Ammon's horn (tissue), 1 donor: Measurements from ENCODE around the gene SFMBT1.
"Not testable (repeated sequence)": the region's sequence is repeated elsewhere in the genome, so short reads cannot be mapped to it uniquely, and the experiment has no call there.

Source experiments
- DNase-seq: peaks from one replicate; pipeline ENCODE4 v3.0.0-alpha.2; 2016; ENCODE audit warnings: low spot score

The SFMBT1 gene

GRCh38 chr3:53073553-53074365 is 27.9 kb upstream of the SFMBT1 start:
- no peak for DNase-seq

GRCh38 chr3:53072653-53073552 is 27.0 kb upstream of the SFMBT1 start:
- peak; percentile 90 for DNase-seq

DNA sequence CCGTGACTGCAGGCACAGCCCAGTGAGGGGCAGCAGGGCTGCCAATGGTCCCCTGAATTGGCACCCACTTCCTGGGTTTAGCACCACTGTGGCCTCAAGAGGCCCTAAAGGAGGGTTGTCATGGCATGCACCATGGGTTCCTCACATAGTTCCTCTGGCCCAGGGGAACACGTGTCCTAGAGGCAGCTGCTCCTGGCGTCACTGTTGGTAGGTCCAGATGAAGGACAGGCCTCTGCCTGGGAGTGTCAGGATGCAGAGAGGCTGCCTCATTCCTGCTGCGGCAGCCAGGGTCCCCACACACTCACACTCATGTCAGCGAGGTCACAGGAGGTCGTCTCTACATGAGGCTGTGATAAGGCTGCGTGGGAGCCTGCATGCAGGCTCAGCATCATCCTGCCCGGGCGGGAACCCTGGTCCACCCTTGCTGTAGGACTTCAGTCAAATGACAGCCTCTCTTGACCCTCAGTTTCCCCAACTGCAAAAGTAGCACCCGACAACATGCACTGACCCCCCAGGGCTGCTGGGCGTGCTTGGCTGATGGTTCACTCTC is 26.1 kb upstream of the SFMBT1 start:
- DNase-seq = no peak

- no peak for DNase-seq
Observed at GRCh38 chr3:53069422-53070068, 23.7 kb upstream of the SFMBT1 start.

- DNase-seq = no peak
Observed at GRCh38 chr3:53068176-53068575, 22.3 kb upstream of the SFMBT1 start.

GRCh38 chr3:53067567-53067966 is 21.7 kb upstream of the SFMBT1 start:
- no peak for DNase-seq

- no peak for DNase-seq
Observed at GRCh38 chr3:53065841-53066480, 20.1 kb upstream of the SFMBT1 start.

DNA sequence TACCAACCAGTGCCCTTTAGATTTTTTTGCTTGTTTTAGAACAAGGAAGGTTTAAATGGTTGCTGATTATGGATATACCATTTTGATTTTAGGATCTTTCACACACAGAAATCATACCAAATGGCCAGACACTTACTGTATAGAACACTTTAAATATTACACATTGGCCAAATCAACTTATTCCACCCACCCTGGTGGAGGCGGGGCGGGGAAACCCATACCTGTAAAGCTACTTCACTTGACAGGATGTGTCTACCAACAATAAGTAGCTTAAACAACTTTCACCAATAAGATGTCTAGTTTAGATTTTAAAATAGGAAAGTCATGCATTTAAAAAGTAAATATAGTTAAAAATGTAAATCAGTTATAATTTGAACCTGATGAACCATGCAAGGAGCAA is 17.0 kb upstream of the SFMBT1 start:
- DNase-seq = no peak

DNA sequence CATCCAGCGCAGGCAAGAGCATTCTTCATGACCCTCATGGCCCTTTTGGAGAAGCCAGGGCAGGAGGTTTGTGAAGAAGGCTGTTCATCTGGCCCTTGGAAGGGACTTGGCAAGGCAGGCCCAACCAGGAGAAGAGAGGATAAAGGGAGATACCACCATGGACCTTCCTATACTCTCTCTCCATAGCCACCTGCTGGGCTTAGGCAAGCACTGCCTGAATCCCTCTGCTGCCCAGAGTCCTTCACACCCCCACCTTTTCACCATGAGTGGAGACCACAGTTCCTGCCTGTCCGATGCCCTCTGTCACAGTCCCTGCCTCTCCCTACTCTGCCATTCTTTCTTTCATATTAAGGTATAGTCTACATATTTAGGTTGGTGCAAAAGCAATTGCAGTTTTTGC is 10.6 kb upstream of the SFMBT1 start:
- no peak for DNase-seq

- DNase-seq = not testable (repeated sequence)
Observed at GRCh38 chr3:53054233-53054632, 8.4 kb upstream of the SFMBT1 start.

DNA sequence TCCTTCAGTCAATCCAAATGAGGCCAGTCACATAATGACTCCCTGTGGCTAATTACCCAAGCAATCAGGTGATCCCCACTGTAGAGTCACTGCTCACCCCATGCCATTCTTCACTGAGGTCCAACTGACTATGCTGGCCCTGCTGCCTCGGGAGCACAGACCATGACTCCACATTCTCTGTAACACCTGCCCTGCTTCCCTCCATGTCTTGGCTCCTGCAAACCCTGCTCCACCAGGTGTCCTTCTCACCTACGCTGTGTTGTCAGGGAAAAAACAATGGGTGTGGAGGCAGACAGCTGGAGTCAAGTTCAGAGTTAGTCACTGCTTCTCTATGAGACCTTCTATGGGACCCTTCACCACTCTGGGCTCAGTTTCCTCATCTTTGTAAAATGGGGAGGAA is 6.1 kb upstream of the SFMBT1 start:
- no peak for DNase-seq

GRCh38 chr3:53049987-53050386 is 4.1 kb upstream of the SFMBT1 start:
- no peak for DNase-seq

GRCh38 chr3:53046171-53047170 is 598 bp upstream of the SFMBT1 start:
- peak; percentile 41 for DNase-seq

DNA sequence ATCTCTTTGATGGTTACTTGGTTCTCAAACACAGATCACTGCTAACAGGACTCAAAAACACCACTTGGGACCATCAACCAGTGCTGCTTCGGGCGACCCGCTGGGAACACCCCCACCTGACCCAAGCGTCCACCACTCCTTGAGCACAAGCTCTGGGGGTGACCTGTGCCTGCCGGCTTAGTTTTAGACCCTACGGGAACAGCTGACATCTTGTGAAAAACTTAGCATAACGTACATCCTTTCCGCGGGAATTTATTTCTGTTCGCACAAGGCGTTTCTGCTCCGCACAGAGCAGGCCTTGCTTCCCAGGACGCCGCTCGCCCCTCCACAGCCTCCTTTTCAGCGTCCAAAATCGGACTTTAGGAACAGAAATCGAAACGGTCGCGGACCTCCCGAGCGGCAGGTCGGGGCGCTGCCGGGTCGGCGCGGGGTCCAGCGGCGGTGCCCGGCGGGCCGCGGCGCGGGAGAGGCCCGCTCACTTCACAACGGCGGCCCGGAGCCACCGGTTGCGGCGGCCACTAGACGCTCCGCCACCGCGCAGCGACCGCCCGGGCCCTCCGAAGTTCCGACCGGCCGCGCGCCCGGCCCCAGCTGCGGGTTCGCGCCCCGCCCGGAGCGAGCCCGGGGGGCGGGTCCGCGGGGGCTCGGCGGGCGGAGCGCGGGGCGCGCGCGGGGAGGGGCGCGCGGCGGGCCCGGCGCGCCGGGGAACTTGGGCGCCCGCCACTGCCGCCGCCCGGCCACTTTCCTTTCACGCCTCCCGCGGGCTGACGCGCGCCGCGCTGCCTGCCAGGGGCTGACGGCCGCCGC is 959 bp downstream of the SFMBT1 start:
- DNase-seq = peak; percentile 64

- DNase-seq = peak; percentile 16
Observed at GRCh38 chr3:53044371-53044710, 1.5 kb downstream of the SFMBT1 start.

- DNase-seq = no peak
Observed at GRCh38 chr3:53043738-53044137, 2.1 kb downstream of the SFMBT1 start.

DNA sequence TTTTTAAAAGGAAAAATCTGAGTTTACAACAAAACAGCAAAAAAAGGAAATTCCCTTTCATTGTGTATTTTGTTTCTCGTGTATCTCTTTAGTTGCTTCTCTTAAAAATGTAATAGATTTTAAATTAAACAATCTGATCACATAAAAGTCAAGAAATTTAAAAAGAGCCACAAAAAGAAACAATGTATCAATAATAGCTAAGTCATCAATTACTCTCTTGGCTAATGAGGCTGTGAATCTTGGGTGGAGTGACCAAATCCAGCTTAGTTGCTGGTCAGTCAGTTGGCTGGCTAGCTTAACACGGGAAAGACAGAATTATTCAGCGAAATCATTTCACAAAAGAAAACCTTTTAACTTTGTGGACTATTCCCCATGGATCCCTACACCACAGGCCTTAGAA is 3.2 kb downstream of the SFMBT1 start:
- DNase-seq = no peak

DNA sequence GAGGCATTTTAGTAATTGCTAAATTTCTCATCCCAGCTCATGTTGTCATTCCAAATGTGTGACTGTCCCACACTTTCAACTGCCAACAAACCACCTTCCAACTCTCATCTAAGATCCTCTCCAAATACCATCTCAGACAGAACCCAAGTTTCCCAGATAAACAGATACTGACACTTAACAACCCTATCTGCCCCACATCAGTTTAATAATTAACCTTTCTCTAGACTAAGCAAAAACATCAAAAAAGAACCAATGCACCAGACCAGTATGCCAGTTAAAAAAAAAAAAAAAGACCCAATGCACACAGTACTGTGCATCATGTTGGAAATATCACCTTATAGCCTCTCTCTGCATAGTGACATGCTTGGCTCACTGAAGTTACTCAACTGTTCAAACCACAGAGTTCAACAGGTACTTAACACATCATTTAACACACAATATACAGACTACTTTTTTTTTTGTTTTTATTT is 5.5 kb downstream of the SFMBT1 start:
- no peak for DNase-seq

DNA sequence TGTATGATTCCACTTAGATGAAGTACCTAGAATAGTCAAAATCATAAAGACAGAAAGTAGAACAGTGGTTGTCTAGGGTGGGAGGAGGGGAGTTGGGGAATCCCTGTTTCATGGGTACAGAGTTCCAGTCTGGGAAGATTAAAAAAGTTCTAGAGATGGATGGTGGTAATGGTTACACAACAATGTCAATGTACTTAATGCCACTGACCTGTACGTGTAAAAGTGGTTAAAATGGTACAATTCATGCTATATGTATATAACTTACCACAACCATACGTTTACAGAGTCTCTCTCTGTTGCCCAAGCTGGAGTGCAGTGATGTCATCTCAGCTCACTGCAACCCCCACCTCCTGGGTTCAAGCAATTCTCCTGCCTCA is 6.5 kb downstream of the SFMBT1 start:
- no peak for DNase-seq
